Measurements from ENCODE around the gene IRAK1.

IRAK1 gene

DNA sequence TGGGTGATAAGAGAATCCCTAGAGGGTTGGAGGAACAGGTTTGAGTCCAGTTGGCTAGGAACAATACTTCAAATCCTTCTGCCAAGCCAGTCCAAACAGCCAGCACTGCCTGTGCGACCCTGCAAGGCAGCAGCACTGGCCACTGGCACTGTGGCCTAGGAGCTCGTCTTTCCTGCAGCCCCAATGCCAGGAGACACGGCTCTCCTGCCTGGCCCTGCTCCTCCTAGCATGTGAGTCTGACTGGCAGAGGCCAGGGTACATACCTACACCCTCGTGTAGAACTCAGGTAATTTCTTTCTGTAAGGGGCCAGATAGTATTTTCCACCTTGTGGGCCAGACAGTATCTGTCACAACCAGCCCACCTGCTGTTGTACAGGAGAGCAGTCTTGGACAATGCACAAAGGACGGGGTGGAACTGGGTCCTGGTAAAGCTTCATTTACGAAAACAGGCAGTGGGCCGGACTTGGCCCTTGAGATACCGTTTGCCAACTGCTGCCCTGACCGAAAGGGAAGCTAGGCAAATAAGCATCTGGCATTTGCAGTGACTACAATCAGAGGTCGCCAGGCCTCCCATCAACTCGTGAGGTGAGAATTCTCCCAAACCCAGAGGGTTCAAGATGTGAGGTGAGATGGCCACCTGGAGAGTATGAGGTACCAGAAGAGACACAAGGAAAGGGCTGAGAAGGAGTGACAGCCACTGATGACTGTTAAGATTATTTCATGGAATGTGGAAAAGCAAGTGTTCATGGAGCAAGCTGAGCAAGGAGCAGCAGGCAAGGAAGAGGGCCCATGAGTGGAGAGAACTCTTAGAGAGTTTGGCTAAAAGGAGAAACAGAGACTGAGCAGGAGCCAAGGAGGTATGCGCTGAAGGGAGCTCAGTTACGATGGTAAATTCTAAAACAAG is 29.8 kb upstream of the IRAK1 start:
- Histone ChIP-seq H3K9me3 (replicated peaks; ENCODE audit: insufficient read depth, low read length) (no peaks in the 10 kb centered on the region), H4K20me1 (ENCODE audit: insufficient read depth, low read length) (no peaks in the 10 kb centered on the region), H3F3A (ENCODE audit: insufficient read depth, low read length) (no peaks in the 10 kb centered on the region), H3K9ac (ENCODE audit: low read length) (no peak overlapping the region), H3K4me3 (ENCODE audit: low read length) (no peak overlapping the region), H3K4me1 (ENCODE audit: low read length) (no peaks in the 10 kb centered on the region), H3K9me2 (replicated peaks; ENCODE audit: insufficient read depth, low read length) (no peaks in the 10 kb centered on the region), H2AFZ (ENCODE audit: low read length) (no peak overlapping the region), H3K27ac (ENCODE audit: low read length) (no peak overlapping the region), H3K36me3 (replicated peaks; ENCODE audit: insufficient read depth, low read length) (no peaks in the 10 kb centered on the region; the same call in 1 of the 2 replicates), H3K79me2 (ENCODE audit: low read length) (peaks cover 35% of the 10 kb centered on the region), H3K4me2 (ENCODE audit: low read depth, low read length) (no peak overlapping the region), H3K27me3 (replicated peaks; ENCODE audit: insufficient read depth, low read length) (no peaks in the 10 kb centered on the region)
- DNase-seq, result no peak
- TF ChIP-seq EZH2 (optimal IDR thresholded peaks at IDR 0.05; ENCODE audit: low read depth, low read length), result no peak
- TF ChIP-seq, protein P1, sequence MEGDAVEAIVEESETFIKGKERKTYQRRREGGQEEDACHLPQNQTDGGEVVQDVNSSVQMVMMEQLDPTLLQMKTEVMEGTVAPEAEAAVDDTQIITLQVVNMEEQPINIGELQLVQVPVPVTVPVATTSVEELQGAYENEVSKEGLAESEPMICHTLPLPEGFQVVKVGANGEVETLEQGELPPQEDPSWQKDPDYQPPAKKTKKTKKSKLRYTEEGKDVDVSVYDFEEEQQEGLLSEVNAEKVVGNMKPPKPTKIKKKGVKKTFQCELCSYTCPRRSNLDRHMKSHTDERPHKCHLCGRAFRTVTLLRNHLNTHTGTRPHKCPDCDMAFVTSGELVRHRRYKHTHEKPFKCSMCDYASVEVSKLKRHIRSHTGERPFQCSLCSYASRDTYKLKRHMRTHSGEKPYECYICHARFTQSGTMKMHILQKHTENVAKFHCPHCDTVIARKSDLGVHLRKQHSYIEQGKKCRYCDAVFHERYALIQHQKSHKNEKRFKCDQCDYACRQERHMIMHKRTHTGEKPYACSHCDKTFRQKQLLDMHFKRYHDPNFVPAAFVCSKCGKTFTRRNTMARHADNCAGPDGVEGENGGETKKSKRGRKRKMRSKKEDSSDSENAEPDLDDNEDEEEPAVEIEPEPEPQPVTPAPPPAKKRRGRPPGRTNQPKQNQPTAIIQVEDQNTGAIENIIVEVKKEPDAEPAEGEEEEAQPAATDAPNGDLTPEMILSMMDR (IDR thresholded peaks at IDR 0.05; ENCODE audit: low read length), result no peak
- no peak for TF ChIP-seq EZH2phosphoT487 (IDR thresholded peaks at IDR 0.05; ENCODE audit: low read length)

GRCh38 chrX:154048398-154048797 is 28.7 kb upstream of the IRAK1 start:
- Histone ChIP-seq H3K27me3 (replicated peaks; ENCODE audit: insufficient read depth, low read length) (no peaks in the 10 kb centered on the region), H3K4me2 (ENCODE audit: low read depth, low read length) (no peak overlapping the region), H4K20me1 (ENCODE audit: insufficient read depth, low read length) (no peaks in the 10 kb centered on the region), H3K36me3 (replicated peaks; ENCODE audit: insufficient read depth, low read length) (no peaks in the 10 kb centered on the region; the same call in 1 of the 2 replicates), H3F3A (ENCODE audit: insufficient read depth, low read length) (no peaks in the 10 kb centered on the region), H3K4me3 (ENCODE audit: low read length) (no peak overlapping the region), H3K9me3 (replicated peaks; ENCODE audit: insufficient read depth, low read length) (no peaks in the 10 kb centered on the region), H3K9me2 (replicated peaks; ENCODE audit: insufficient read depth, low read length) (no peaks in the 10 kb centered on the region), H3K9ac (ENCODE audit: low read length) (no peak overlapping the region), H3K4me1 (ENCODE audit: low read length) (no peaks in the 10 kb centered on the region), H2AFZ (ENCODE audit: low read length) (no peak overlapping the region), H3K79me2 (ENCODE audit: low read length) (peaks cover 42% of the 10 kb centered on the region), H3K27ac (ENCODE audit: low read length) (no peak overlapping the region)
- TF ChIP-seq EZH2phosphoT487 (IDR thresholded peaks at IDR 0.05; ENCODE audit: low read length), result no peak
- TF ChIP-seq, protein P1 (IDR thresholded peaks at IDR 0.05; ENCODE audit: low read length), result no peak
- no peak for TF ChIP-seq EZH2 (optimal IDR thresholded peaks at IDR 0.05; ENCODE audit: low read depth, low read length)
- no peak for DNase-seq

DNA sequence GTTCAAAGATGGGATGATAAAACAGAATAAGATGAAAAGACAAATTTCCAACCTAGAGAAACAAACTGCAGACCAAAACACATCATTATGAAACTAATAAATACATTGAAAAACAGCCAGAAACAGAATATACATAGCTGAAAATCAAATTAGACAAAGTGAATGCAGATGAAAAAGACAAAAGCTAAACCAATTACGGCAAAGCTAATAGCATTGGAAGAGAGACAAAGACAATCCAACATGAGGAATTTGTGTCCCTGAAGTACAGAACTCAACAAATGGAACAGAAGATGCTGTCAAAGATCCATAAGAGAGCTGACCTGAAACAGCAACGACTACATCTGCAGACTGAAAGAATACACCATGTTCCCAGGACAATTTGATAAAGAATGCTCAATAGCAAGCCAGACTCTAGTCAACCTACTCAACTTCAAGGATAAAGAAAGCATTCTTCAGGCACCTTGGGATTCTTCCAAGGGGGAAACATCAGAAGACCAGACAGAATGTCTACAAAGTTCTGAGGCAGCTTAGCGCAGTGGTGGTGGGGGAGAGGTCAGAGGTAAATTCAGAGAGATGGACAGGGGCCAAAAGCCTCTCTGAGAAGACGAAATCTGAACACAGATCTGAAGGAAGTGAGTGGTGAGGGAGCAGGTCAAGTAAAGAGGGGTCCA is 27.4 kb upstream of the IRAK1 start:
- H3K4me1 ChIP-seq (ENCODE audit: low read length), result no peaks in the 10 kb centered on the region
- no peaks in the 10 kb centered on the region for H3K9me3 ChIP-seq (replicated peaks; ENCODE audit: insufficient read depth, low read length)
- no peak overlapping the region for H2AFZ ChIP-seq (ENCODE audit: low read length)
- no peaks in the 10 kb centered on the region for H3K9me2 ChIP-seq (replicated peaks; ENCODE audit: insufficient read depth, low read length)
- H3F3A ChIP-seq (ENCODE audit: insufficient read depth, low read length), result no peaks in the 10 kb centered on the region
- H3K27ac ChIP-seq (ENCODE audit: low read length), result no peak overlapping the region
- H3K4me2 ChIP-seq (ENCODE audit: low read depth, low read length), result no peak overlapping the region
- peaks cover 43% of the 10 kb centered on the region for H3K79me2 ChIP-seq (ENCODE audit: low read length)
- no peak overlapping the region for H3K4me3 ChIP-seq (ENCODE audit: low read length)
- DNase-seq, result no peak
- H4K20me1 ChIP-seq (ENCODE audit: insufficient read depth, low read length), result no peaks in the 10 kb centered on the region
- no peak overlapping the region for H3K9ac ChIP-seq (ENCODE audit: low read length)
- H3K36me3 ChIP-seq (replicated peaks; ENCODE audit: insufficient read depth, low read length), result no peaks in the 10 kb centered on the region; the same call in 1 of the 2 replicates
- H3K27me3 ChIP-seq (replicated peaks; ENCODE audit: insufficient read depth, low read length), result no peaks in the 10 kb centered on the region
- TF ChIP-seq, protein P1 (IDR thresholded peaks at IDR 0.05; ENCODE audit: low read length), result no peak
- no peak for TF ChIP-seq EZH2 (optimal IDR thresholded peaks at IDR 0.05; ENCODE audit: low read depth, low read length)
- TF ChIP-seq EZH2phosphoT487 (IDR thresholded peaks at IDR 0.05; ENCODE audit: low read length), result no peak

Data from MM.1S (cell line).